ENCODE data around the gene IQGAP1.

The IQGAP1 gene

DNA sequence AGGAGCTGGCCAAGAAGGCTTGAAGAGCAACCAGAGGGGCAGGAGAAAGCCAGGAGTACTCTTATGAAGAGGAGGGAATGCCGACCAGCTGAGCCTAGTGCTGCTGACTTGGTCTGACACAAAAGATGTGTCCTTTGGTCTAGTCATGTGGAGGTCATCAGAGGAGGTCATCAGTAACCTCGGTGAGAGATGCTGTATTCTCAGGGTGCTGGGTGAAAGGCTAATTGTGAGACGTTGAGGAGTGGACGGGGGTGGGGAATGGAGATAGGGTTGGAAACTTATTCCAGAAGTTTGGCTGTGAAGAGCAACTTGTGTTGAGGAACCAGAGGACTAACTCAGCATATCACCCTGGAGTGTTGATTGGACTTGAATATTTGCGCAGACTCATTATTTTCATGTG, 147.2 kb downstream of the IQGAP1 start:
- DNase-seq: no peak

DNA sequence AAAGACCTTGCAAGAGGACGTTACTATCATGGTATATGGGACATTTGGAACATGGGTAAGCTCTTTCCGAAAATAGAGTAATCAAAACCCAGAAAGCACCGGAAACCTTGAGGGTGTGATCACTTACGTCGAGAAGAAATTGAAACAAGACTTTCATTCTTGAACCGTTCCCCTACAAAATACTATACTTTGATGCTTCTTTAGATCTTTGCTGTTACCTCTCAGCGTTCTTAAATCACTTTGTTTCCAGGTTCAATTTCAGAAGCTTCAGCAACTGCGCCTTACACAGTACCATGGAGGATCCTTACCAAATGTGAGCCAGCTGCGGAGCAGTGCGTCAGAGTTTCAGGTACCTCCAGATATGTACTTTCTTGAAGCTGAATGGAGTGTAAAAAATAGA, 151.7 kb downstream of the IQGAP1 start:
- no peak for DNase-seq

DNA sequence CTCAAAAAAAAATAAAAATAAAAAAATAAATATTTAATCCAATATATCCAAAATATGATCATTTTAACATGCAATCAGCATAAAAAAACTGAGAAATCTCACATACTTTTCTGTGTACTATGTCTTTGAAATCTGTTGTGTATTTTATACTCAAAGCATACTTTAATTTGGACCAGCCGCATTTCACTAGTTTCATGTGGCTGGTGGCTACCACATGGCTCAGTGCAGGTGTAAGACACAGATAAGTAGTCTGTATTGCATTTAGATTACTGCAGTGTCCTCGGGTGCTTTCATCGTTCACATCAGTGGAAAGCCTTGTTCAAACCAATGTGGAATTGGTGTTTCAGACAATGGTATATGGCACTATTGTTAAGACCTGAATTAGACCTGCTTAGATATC, 152.7 kb downstream of the IQGAP1 start:
- no peak for DNase-seq

DNA sequence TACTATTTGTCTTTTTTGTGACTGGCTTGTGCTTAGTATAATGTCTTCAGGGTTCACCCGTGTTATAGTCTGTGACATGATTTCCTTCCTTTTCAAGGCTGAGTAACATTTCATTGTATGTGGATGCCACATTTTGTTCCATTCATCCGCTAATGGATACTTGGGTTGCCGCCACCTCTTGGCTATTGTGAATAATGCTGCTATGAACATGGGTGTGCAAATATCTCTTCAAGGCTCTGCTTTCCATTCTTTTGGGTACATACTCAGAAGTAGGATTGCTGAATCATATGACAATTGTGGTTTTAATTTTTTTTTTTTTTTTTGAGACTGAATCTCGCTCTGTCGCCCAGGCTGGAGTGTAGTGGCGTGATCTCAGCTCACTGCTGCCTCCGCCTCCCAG, 157.1 kb downstream of the IQGAP1 start:
- DNase-seq: no peak

DNA sequence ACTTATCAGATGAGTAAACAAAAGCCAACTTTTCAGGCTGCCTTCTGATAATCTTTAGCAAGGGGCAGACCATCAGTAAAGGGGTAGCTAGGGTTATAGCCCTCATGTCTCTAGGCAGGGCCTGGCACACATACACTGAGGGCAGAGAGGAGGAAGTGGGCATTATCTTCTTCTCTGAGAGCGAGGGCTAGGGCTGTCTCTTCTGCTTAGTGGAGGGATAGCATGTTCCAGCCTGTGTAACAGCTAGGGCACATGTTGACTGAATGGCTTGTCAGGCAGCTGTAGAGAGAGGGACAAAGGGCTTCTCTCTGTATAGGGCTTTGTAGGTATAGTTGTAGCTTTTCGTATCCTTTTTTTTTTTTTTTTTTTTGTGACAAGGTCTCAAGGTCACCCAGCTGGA, 159.5 kb downstream of the IQGAP1 start:
- no peak for DNase-seq

DNA sequence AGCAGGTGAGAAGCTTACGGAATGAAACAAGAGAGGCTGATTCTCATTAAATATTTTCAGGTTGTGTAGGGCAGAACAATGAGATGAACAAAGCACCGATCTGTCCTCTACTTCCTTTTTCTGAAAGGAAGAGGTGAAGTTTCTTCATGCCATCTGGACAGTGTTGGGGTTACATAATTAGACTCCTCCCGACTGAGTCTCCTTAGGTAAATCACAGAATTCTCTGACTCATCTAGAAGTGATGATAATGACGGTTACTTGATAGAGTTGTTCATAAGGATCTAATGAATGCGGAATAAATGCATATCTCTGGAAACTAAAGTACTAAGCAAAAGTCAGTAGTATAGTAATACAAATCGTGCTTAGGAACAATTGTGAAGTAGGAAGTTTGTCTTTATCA, 162.9 kb downstream of the IQGAP1 start:
- no peak for DNase-seq
